GM19463 (cell line): Measurements from ENCODE around the gene CCDC137.
"Not testable (repeated sequence)": the region's sequence is repeated elsewhere in the genome, so short reads cannot be mapped to it uniquely, and the experiment has no call there.

Source experiments
- ATAC-seq: cut with Tn5 transposase; IDR thresholded peaks from one replicate; pipeline ENCODE4 v1.9.1; 2021; ENCODE audit warnings: mild to moderate bottlenecking, moderate library complexity; ENCODE audit not compliant: unreplicated experiment

CCDC137 gene

GRCh38 chr17:81666342-81667191 is at the start of gene CCDC137, which contains the start of gene OXLD1:
Gene CCDC137, plus strand, starts transcription at chr17:81666737. Its CDS starts 30 bp downstream, at chr17:81666767.
Gene OXLD1, minus strand, starts transcription at chr17:81666605. Its CDS starts 28 bp downstream, at chr17:81666577.
- peak; percentile 94 for ATAC-seq

- no peak for ATAC-seq
Observed at GRCh38 chr17:81616877-81617276, 49.7 kb upstream of the CCDC137 start.

GRCh38 chr17:81618307-81618706 is 48.2 kb upstream of the CCDC137 start:
- not testable (repeated sequence) for ATAC-seq

- ATAC-seq, result no peak
Observed at GRCh38 chr17:81621494-81622130, 44.9 kb upstream of the CCDC137 start.

- ATAC-seq, result no peak
Observed at GRCh38 chr17:81630274-81630673, 36.3 kb upstream of the CCDC137 start.

- ATAC-seq, result no peak
Observed at GRCh38 chr17:81631482-81631881, 35.1 kb upstream of the CCDC137 start.

- ATAC-seq, result no peak
Observed at GRCh38 chr17:81635431-81635830, 31.1 kb upstream of the CCDC137 start.

- ATAC-seq, result no peak
Observed at GRCh38 chr17:81635973-81636504, 30.5 kb upstream of the CCDC137 start.

- peak; percentile 74 for ATAC-seq
Observed at GRCh38 chr17:81636505-81637288, 29.8 kb upstream of the CCDC137 start, which contains the start of the genes NPLOC4 and TSPAN10. Gene NPLOC4, minus strand, starts transcription at chr17:81637112. Its CDS starts 182 bp downstream, at chr17:81636930. Gene TSPAN10, plus strand, starts transcription at chr17:81637196. Its CDS starts 5,217 bp downstream, at chr17:81642413.

GRCh38 chr17:81638683-81639082 is 27.9 kb upstream of the CCDC137 start:
- ATAC-seq, result no peak

GRCh38 chr17:81640011-81640410 is 26.5 kb upstream of the CCDC137 start:
- no peak for ATAC-seq

- no peak for ATAC-seq
Observed at GRCh38 chr17:81641825-81642489, 24.6 kb upstream of the CCDC137 start.

- ATAC-seq, result no peak
Observed at GRCh38 chr17:81644496-81644895, 22.0 kb upstream of the CCDC137 start.

GRCh38 chr17:81644976-81645952 is 21.3 kb upstream of the CCDC137 start:
- no peak for ATAC-seq

GRCh38 chr17:81646869-81647600 is 19.5 kb upstream of the CCDC137 start:
- ATAC-seq, result no peak

- ATAC-seq, result no peak
Observed at GRCh38 chr17:81647640-81648012, 18.9 kb upstream of the CCDC137 start.

- no peak for ATAC-seq
Observed at GRCh38 chr17:81648013-81648706, 18.4 kb upstream of the CCDC137 start.

GRCh38 chr17:81648707-81649085 is 17.8 kb upstream of the CCDC137 start:
- no peak for ATAC-seq
